Stimulated activated CD4-positive, alpha-beta T cell treated with anti-CD3 and anti-CD28 coated beads, Interleukin-2, amount 100 ng/mL, for 48 hours (primary cell): Measurements from ENCODE around the gene CLEC19A.
"Not testable (repeated sequence)": the region's sequence is repeated elsewhere in the genome, so short reads cannot be mapped to it uniquely, and the experiment has no call there.

Experiments
- DNase-seq, 2 donors: peaks; one replicate each; pipeline ENCODE4 v3.0.0-alpha.2; 2020

Gene CLEC19A

GRCh38 chr16:19287241-19287640, 1.7 kb downstream of the CLEC19A start:
- no peak for DNase-seq

DNA sequence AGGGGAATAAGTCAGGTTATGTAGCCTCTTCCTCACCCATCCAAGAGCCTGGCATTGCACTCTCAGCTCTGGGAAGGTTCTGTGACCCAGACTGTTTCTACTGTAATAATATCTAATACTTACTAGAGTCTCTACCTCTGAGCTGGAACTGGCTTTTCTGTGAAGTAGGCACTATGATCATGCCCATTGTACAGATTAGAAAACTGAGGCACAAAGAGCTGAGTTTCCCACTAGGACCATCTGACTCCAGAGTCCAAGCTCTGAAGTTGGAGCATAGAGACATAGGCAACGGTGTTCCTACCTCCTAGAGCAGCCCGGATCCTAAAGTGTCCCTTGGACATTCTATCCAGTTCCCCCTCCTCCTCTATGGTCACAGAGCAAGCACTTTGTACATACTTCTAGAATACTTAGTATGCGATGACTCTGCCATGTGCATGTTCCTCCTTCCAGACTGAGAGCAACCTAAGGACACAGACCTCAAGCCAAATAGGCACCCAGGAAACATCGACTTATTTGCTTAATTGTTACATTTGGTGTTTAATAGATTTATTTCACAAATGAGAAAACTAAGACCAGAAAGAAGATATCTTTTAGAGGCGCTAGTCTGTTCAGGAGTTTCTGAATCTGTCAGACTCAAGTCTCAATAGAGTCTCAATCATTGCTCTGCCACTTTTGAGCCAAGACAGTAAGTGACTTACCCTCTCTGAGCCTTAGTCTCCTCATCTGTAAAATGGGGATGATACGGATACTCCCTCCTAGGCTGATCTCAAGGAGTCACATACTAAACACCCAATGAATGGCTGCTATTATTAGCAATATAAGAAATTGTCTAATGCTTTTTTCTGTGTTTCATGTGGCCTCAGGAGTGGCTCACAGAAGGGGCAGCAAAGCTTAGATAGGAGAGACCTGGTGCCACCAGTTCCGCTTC, 3.6 kb downstream of the CLEC19A start:
- no peak for DNase-seq

- no peak for DNase-seq
Observed at GRCh38 chr16:19289811-19290485, 4.4 kb downstream of the CLEC19A start.

DNA sequence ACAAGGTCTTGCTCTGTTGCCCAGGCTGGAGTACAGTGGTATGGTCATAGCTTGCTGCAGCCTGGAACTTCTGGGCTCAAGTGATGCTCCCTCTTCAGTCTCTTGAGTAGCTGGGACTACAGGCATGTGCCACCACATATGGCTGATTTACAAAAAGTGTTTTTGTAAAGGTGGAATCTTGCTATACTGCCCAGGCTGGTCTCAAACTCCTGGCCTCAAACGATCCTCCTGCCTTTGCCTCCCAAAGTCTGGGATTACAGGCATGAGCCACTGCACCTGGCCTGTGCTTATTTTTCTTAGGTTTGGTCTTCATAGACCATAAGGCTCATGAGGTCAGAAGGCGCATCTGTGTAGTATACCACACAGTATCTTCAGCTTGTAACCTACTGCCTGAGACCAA, 5.3 kb downstream of the CLEC19A start:
- no peak for DNase-seq

DNA sequence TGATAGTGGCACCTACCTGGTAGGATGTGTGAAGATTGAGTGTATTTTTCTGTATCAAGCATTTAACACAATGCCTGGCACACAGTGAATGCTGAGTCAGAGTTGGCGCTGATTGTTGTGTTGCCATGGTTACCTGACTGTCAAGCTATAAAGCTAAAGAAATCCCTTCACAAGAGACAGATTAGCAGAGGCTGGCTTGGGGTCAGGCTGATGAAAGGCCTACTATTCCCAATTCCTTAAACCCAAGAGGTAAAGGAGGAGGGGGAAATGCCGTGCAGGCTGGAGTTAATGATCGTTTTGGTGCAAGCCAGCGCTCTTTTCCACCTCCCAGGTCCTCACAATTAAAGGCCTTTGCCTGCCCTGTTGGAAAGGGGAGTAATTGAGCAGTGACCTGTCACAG, 5.9 kb downstream of the CLEC19A start:
- no peak for DNase-seq

DNA sequence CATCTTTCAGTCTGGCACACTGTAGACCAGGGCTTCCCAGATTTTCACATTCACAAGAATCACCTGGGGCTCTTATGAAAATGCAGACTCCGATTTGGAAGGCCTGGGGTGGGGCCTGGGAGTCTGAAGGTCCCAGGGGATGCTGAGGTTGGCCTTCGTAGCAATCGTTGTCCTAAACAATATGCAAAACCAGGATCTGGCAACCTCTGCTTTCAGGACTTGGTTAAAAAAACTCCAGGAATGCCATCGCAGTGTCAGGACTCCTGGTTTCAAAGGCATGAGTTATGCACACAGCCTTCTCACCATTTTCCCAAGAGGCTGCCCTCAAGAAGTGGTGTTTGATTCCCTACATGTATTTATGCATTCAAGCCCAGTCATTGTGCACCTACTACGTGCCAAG, 6.7 kb downstream of the CLEC19A start:
- no peak for DNase-seq

GRCh38 chr16:19294156-19294649, 8.7 kb downstream of the CLEC19A start:
- peak; percentile 36 for DNase-seq

DNA sequence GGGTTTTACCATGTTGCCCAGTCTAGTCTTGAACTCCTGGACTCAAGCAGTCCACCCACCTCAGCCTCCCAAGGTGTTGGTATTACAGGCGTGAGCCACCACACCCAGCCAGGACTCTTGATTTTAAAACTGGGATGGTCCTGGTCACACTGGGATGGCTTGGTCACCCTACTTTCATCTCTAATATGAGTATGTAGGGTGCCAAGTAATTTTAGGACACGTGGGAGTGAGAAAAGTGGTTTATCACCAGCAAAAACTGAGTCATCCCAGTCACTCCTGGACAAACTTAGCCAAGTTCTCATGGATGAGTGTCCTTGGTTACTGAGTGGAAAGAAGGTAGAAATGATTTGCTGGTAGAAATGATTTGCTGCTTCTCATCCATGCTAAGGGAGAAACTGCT, 9.9 kb downstream of the CLEC19A start:
- no peak for DNase-seq

DNA sequence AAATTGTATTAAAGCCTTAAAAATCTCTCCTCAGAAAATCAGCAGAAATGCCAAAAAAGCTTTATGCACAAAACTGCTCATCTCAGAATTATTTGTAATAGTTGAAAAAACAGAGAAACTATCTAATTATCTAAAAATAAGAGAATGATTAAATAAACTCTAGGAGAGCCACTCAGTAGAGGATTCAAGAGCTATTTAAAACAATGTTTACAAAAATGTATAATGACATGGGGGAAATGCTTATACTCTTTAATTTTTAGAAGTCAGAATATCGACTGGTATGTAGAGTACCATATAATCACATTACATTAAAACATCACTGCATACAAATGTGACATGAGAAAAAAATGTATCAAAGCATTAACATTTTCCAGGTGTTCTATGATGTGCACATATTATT, 11.9 kb downstream of the CLEC19A start:
- DNase-seq = no peak

DNA sequence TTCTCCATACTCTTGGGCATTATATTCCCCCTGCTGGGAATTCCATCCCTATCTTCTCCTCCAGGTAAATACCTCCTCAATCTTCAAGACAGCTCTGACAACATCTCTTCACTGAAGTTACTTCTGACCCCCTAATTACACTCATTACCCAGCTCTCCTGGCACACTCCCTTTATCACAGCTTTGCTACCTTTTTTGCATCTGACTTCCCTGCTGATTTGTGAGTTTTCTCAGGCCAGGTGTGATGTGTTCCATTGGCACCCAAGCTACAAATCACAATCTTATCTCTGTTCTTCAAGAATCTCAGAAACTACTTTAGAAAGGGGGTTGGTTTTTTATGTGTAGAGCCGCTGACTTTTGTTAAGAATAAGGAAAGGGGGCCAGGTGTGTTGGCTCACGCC, 14.0 kb downstream of the CLEC19A start:
- DNase-seq = no peak

DNA sequence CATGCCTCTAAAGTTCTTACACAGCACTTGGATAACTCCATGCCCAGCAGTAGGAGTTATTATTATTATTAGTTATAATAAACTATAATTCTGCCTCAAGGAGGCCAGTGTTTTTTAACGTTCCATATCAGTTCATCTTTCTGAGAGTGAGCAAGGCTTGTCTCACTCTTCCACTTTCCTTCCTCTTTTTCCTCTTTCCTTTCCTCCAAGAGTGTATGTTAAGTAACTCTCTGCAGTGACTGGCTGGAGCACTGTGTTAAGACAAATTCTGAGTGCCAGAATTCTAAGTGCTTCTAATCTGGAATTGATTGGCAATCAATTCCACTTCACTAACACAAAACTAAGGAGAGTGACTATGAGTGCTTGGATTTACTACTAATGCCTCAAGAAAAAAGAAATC, 16.4 kb downstream of the CLEC19A start:
- DNase-seq = no peak

- no peak for DNase-seq
Observed at GRCh38 chr16:19304750-19305149, 19.2 kb downstream of the CLEC19A start.

GRCh38 chr16:19305443-19305842, 19.9 kb downstream of the CLEC19A start:
- DNase-seq = no peak

GRCh38 chr16:19307587-19308241, 22.2 kb downstream of the CLEC19A start:
- DNase-seq = no peak

DNA sequence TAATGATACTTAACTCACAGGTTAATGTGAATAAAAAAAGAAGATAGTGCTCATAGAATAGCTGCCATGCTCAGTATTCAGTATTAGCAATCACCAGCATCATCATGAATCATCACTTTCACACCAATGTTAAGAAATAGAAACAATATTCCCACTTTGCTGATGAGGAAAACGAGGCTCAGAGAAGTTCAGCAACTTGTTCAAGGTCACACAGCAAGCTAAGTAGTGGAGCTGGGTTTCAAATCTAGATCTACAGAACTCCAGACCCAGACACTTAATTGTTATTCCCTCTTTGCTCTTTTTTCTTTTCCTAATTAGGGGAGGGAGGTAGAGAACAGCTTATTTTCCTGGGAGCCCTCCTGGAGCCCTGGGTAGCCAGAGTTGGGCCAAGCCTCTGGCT, 22.9 kb downstream of the CLEC19A start:
- no peak for DNase-seq

DNA sequence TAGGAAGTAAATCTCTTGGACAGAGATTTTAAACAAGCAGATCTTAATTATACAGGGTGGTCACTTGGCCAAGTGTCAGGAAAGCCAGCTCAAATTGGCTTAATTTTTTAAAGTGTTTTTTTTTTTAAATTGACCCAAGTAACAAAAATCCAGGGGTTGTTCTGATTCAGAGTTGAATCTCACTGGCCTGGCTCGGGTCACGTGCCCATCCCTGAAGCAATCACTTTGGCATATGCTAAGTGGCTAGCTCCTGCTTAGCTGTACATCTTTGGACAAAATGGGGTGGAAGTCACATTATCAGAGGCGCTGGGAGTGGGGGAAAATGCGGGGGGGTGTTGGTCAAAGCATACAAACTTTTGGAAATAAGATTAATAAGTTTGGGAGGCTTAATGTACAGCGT, 23.6 kb downstream of the CLEC19A start:
- DNase-seq = no peak

DNA sequence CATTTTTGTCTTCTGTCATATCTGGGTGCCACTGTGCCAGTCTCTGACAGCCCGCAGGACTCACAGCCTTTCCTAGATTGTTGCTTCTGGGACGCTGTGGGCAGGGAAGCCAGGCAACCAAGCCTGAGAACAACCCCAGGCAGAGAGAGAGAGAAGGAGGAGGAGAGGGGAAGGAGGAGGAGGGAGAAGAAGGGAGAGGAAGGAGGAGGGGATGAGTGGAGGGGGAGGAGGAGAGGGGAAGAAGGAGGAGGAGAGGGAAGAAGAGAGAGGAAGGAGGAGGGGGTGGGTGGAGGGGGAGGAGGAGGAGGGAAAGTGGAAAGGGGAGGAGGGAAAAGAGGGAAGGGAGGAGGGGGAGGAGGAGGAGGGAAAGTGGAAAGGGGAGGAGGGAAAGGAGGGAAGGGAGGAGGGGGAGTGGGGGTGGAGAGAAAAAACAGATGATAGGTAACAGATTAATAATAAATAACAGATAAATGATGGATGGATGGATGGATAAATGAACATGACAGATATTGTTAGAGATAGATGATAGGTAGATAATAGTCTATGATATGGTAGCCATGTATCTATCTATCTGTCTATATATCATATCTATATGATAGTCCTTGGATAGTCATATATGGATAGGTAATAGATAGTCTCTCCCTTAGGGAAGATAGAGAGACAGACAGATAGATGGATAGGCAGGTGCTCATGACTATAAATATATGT, 29.3 kb downstream of the CLEC19A start:
- DNase-seq = no peak

DNA sequence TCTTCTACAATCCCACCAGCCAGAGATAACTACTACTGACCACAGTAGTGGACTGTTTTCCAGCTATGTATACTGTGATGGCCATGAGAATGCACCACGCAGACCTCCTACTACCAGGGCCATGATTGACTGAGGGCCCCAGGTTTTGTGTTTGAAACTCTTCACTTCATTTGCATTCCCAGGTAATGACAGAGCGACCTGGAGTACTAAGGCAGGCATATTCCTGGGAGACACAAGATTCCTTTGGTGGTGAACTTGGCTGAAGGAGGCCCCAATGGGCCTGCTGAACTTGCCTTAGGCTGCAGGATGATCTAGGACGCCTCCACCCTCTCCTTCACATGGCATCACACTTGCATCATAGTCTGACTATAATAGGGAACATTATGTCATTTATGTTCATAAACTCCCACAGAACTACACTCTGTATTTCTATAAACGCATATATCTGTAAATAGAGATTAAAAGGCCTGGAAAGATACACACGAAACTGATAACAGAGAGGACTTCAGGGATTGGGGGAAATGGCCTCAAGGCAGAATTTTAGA, 30.4 kb downstream of the CLEC19A start:
- DNase-seq = no peak

- DNase-seq = no peak
Observed at GRCh38 chr16:19316846-19317245, 31.3 kb downstream of the CLEC19A start.

- not testable (repeated sequence) for DNase-seq
Observed at GRCh38 chr16:19321186-19321585, 35.7 kb downstream of the CLEC19A start.

GRCh38 chr16:19323596-19323995, 38.1 kb downstream of the CLEC19A start:
- DNase-seq = no peak

DNA sequence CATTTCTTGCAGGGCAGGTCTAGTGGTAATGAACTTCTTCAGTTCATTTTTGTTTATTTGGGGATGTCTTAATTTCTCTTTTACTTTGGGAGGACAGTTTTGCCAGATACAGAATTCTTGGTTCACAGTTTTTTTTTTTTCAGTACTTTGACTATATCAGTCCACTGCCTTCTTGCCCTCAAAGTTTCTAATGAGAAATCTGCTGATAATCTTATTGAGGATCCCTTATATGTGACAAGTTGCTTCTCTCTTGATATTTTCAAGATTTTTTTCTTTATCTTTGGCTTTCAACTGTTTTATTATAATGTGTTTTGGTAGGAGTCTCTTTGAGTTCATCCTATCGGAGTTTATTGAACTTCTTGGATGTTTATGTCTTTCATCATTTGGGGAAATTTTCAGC, 42.8 kb downstream of the CLEC19A start:
- DNase-seq = no peak

GRCh38 chr16:19329932-19330331, 44.4 kb downstream of the CLEC19A start:
- DNase-seq = no peak
